GM18526 (cell line): ENCODE measurements around the gene SLC39A2.

Experiments used
- POLR2A ChIP-seq: IDR thresholded peaks from 3 replicates; pipeline ENCODE4 v1.6.1; 2011; ENCODE audit not compliant: insufficient read length; ENCODE audit errors: extremely low read depth

The SLC39A2 gene

DNA sequence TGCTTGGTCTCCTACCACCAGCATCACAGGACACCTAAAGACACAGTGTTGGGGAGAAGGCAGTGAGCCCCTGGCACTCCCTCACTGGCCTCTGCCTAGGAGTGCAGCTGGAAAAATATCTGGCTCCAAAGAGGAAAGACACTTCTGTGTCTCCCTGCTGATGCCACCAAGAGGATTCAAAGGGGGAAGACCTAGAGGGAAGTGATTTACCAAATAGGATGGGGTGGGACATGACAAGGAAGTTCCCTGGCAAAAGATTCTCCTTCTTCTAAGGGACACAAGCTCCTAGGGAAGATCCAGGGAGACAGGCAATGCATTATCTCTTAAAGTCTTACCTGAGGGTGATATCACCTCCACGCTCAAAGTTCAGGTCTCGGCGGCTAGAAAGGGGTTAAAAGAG lies 19.7 kb downstream of the SLC39A2 start:
- TF ChIP-seq POLR2A = no peak

DNA sequence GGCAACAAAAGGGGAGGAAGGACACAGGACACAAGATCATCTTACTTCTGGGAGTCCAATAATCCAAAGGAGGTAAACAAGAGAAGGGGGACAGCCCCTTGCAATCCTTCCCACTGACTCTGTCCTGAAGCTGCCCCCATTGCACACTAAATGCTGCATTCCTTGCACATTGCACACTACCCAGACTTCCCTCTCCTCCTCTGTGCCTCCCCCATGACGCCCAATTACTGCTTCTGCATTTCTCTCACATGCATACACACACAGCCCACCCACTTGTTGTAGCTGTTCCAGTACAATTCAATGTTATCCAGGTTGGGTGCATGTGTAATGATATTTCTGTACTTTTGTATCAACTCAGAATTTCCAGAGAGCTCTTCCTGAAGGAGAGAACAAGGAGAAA lies 20.3 kb downstream of the SLC39A2 start:
- TF ChIP-seq POLR2A = no peak

DNA sequence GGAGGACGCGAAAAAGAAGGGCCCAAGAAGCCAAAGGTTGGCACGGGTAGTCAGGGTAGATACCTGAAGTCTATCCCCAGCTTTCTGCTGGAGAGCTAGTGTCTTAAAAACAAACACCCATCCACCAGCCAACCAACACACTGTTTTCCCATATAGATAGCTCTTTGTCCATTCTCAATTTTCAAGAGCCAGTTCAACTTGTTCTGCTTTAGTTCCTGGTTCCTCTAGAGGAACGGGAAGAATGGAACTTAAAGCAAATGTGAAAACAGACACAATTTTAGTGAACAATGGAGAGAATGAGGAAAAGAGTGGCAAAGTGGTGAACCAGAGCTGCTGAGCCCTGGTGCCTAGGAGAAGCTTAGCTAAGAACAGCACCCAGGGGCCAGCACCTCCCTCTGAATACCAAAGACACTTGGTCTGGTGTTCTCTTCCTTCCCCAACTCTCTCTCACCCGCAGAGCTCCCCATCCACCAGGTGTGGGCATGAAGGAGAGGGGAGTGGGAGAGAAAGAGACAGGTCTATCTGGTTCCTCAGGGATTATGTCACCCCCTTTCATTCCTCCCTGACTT lies 22.0 kb downstream of the SLC39A2 start:
- TF ChIP-seq POLR2A = no peak

DNA sequence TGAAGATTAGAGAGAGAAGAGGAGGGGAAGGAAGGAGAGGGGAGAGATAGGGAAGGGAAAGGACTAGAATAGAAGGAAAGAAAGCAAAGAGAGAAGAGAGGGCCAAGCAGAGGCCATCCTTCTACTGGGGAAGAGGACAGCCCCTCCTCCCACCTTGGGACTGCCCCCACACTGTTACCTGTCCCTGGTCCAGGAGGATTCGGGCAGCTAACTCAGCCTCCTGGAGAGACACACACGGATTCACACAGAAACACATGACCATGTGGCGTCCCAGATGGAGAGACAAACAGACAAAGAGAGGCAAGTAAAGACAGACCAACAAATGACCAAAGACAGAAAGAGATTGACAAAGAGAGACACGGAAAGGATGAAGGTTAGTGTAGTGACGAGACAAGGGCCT lies 23.6 kb downstream of the SLC39A2 start:
- TF ChIP-seq POLR2A = no peak

DNA sequence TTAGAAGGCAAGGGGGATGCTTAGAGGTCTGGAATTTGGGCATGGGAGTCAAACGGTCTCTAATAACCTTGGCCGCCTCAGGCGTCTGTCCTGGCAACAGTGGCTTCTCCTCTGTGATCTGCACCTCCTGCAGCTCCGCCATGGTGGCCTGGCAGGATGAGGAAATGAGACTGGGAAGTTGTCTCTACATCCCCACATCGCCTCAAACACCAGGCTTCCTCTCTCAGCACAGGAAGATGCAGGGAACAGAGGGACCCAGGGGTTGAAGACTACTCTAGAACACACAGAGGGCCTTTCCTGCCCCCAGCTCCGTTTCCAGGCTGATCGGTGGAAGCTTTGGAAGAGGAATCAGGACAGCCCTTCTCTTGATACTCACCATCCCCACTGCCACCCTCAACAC lies 24.1 kb downstream of the SLC39A2 start:
- TF ChIP-seq POLR2A = no peak

DNA sequence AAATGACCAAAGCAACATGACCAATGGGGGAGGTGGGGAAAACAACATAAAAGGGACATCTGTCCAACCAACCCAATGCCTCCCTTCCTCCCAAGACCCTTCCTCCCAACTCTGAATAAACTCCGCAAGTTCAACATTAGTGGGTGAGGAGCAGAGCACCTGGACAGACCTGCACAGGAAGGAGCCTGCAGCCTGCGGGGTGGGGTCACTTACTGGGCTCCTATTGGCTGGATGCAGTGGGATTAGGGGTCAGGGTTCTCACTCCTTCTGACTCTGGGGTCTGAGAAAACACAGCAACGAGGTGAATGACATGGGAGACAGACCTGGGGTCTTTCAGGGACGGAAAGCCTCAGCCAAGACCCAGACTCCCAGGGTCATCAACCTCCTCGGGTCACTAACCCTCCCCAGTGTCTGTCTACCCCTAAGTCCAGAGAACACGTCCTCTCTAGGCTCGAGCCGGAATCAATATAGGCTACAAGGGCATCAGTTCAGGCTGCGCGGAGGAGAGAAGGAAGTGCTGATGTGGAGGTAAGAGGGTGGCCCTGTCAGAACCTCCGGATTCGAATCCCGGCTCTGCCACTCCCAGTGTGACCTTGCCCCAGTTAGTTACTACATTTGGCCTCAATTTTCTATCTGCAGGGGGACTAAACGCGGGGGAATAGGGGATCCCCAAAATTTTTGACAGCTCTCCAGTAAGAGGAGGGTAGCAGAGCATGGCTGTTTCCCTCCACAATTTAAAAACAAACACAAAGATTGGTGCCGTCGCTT lies 24.9 kb downstream of the SLC39A2 start:
- TF ChIP-seq POLR2A = no peak

DNA sequence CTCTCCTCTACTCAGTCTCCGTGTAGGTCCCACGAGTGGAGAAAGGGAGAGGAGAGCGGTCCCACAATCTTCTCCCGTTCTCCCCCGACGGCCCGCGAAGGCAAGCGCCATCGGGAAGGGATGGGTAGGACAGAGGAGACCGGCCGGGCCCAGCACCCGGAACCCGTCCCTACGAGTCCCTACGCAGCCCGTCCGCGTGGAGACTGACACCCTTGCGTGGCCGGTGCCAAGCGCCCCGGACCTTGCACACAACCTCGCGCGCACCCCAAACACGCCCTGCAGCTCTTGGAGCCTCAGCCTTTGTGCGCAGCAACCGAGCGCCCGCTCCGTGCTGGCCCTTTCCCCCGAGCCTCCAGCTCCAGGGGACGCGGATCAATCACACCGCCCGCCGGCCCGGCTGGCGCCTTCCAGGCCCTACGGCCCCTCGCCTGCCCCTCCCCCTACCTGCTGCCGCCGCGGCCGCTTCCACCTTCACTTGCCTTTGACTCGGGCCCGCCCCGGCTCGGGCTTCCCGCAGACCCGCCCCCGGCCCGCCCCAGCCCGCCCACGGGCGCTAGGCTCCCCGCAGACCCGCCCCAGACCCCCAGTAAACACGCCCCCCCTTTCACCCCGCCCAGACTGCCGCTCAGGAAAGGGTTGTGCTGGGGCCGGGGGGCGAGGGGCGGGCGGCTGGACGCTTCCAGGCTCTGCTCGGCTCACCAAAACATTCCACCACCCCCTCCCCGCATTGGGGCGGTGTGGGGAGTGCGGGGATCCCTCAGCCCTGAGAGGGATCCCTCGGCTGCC lies 25.7 kb downstream of the SLC39A2 start, which contains the start of gene NDRG2:
NDRG2 (minus strand) TSS at position 477 of the 786 bp plus-strand sequence. CDS start 1,746 bp downstream, outside the sequence.
- no peak for TF ChIP-seq POLR2A

DNA sequence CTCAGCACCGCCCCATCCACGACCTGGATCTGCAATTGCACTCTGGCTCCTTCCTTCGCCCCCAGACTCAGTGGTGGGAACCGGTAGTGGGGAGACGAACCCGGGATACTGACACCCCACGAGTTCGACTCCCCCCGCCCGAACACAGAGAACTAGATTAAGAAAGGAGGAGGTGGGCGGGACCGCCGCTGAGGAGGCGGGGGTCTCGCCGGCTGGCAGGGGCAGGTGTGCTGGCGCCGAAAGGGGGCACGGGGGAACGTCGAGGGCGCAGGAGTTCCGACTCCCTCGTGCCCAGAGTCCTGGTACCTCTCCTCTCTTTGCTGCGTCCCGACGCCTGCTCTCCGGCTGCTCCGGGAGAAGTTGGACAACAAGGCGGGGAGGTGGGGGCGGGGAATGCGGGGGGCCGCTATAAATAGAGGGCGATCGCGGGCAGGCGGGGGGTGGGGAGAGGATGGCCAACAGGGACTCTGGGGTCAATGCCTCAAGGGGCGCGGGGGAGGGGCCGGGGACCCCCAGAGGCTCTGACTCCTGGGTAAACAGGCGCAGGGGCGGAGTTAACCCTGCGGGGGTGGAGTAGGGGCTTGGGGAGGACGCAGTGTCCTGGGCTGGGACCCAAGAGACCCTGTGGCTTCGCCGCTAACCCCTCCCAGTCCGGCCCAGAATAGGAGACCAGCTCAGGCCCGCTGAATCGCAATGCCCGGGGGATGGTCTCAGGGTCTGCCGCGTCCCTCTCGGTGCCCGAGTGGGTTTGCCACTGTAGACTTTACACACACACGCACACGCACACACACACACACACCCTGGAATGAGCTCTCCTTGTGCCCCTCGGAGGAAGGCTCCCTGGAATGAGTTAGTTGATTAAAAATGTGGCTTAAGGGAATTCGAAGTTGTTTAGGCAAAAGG lies 26.5 kb downstream of the SLC39A2 start:
- TF ChIP-seq POLR2A = no peak

DNA sequence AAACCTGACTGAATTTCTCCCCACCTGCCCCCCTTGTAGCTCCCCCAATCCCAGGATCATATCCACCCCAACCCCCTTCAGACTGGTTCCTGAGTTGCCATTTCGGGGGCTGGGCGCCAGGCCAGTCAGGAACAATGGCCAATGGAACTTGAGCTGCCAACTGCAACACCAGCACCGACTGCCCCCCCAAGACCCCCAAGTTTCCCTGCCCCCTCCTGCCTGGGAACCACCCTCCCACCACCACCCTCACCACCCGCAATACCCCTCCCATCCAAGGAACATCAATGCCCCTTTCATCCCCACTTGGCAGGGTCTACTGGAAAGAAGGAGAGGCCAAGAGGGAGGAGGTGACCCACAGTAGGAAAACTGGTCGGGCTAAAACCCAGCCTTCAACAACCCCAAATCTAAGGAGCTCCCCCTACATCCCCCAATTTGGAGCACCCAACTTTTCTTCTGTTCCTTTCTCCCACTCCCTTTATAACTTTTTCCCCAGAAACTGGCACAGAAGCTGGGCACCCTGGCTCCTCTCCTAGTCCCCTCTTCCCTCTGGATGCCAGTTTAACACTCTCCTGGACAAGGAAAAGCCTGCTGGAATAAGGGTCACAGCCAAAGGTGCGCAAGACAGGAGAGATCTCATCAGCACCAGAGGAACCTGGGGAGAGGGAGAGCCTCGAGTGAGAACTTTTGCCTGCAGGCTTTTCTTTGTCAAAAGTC lies 27.3 kb downstream of the SLC39A2 start:
- TF ChIP-seq POLR2A = no peak

DNA sequence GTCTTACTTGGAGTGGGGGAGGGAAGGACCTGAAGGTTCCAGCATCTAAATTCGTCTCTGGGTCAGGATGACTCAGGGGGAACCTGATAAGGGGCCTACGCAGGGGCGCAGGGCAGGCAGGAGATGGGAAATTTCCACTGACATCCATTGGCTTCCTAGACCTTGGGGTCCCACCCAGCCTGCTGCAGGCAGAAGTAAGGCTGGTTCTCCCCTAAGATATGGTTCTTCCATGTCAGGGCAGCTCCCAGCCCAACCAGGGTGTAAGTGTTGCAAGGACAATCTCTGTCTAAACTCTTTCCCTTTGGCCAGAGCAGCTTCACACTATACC lies 27.9 kb downstream of the SLC39A2 start:
- no peak for TF ChIP-seq POLR2A

DNA sequence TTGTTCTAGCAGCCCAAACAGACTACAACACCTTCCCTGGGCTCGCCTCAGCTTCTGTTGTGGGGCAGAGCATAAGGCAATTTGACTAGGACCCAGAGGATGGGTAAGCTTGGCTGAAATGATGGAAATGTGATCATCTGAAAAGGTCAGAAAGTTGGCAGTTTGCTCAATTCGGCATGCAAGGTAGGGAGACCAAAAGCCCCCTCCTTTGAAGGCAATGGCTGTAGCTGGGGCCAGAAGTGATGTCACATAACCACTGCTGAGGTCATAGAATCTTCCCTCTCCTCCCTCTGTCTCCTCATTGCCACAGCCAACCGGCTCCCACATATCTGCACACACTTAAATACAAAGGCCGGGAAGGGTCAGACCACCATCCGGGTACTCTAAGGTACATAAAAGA lies 30.8 kb downstream of the SLC39A2 start, which contains the start of gene TPPP2:
TPPP2 (plus strand) TSS at position 301 of the 400 bp plus-strand sequence. CDS start 365 bp downstream, outside the sequence.
- no peak for TF ChIP-seq POLR2A

DNA sequence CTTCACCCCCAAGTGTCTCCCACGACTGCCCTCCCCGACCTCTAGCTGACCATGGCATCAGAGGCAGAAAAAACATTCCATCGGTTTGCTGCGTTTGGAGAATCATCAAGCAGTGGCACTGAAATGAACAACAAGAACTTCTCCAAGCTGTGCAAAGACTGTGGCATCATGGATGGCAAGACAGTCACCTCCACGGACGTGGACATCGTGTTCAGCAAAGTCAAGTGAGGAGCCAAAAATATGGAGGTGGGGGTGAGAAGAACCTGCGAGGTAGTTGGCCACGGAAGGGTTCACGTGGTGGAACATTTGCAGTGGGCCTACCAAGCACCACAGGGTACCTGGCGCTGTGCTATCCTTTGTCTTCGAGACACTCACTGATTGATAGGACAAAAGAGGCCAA lies 31.4 kb downstream of the SLC39A2 start:
- TF ChIP-seq POLR2A = no peak

DNA sequence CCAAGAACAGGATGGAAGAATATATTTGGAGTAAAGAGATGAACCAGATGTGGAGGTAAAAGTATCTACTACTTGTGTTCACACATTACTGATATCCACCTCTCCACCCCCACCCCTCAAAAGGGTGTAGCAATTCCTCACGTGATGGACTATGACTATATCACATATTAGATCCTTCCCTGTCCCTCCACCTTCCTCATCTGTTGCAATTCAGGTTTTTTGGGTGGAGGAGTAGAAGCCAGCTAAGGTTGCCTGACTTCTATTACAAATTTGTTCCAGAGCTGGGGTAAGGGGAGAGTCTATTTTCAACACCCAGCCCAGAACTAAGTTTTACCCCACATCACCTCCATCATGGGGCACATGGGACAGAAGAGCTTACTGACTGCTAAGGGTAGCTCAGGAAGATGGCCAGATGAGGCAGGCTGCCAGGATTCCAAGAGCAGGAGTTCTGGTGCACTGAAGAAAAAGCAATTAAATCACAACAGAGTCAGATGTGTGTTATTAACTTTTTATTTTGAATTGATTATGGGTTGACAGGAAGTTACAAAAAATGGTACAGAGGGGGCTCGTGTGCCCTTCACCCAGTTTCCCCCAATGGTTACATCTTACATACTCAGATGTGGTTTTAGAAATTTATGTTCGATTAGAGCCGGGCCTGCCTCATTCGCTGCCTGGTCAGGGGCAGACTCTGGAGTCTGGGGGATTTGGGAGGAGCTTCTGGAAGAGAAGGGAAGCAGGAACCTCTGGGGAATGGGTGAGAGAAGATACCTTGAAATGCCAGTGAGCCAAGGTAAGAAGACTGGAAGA lies 33.4 kb downstream of the SLC39A2 start:
- no peak for TF ChIP-seq POLR2A
